Fibroblast of lung (primary cell): ENCODE results near the gene PRPF6.

ENCODE experiments used
- CTCF ChIP-seq, 2 donors: IDR thresholded peaks in 1 of 2; conservative IDR thresholded peaks in 1 of 2; 1 replicate in 1 of 2; 2 replicates in 1 of 2; pipeline ENCODE4 v1.5.1; 2011 to 2012; ENCODE audit warnings: low read length in 2 of 2, control low read depth in 1 of 2, inconsistent platforms in 1 of 2, low read depth in 1 of 2, mild to moderate bottlenecking in 1 of 2
- EZH2 ChIP-seq: IDR thresholded peaks from 2 replicates; pipeline ENCODE4 v1.5.1; 2012; ENCODE audit warnings: low read length, control low read depth, mild to moderate bottlenecking; ENCODE audit errors: missing control alignments

GRCh38 chr20:64074963-64075362 lies 94.0 kb downstream of the PRPF6 start:
- no peak for TF ChIP-seq CTCF (conservative IDR thresholded peaks at IDR 0.05 in 1 of 2, IDR thresholded peaks at IDR 0.05 in 1 of 2; ENCODE audit: low read depth in 1 of 2, low read length in 2 of 2)
- no peak for TF ChIP-seq EZH2
